ENCODE results near the gene BEAN1. TPM values are rescaled to one million over a fixed set of nuclear protein-coding genes. Genes with fewer than 3 reads are reported as not detected.
"Not testable (repeated sequence)": the region's sequence is repeated elsewhere in the genome, so short reads cannot be mapped to it uniquely, and the experiment has no call there.

The BEAN1 gene
- total and polyA plus RNA-seq, 8 donors, result 0.08 to 0.41 (median 0.14) TPM; not detected in 5

- DNase-seq, result no peak
- Histone ChIP-seq H3K4me3 (no peak overlapping the region), H3K9me3 (no peaks in the 10 kb centered on the region), H3K36me3 (no peaks in the 10 kb centered on the region), H3K27me3 (no peaks in the 10 kb centered on the region), H3K4me1 (no peaks in the 10 kb centered on the region), H3K27ac (no peak overlapping the region)
- no peak for TF ChIP-seq CTCF (IDR thresholded peaks at IDR 0.05)
- no peak for FAIRE-seq
- no peak for ATAC-seq
- 70 to 76% methylated on average over 3 of the region's 3 CpGs for WGBS, 2 donors
- intact Hi-C loops (cut with DNase I), result no loop called here
These were observed 24.5 kb downstream of the BEAN1 start for GRCh38 chr16:66451548-66451947.

GRCh38 chr16:66453230-66453629 is 26.1 kb downstream of the BEAN1 start:
- intact Hi-C loops (cut with DNase I); H3K36me3 ChIP-seq; H3K4me3 ChIP-seq; FAIRE-seq; DNase-seq; H3K27me3 ChIP-seq; H3K9me3 ChIP-seq; ATAC-seq; H3K4me1 ChIP-seq; H3K27ac ChIP-seq: not testable (repeated sequence)
- WGBS, 2 donors, result 85 to 97% methylated on average over 1 of the region's 1 CpG

- H3K27ac ChIP-seq, result no peak overlapping the region
- H3K27me3 ChIP-seq, result no peaks in the 10 kb centered on the region
- H3K4me3 ChIP-seq, result no peak overlapping the region
- no peak for DNase-seq
- no peaks in the 10 kb centered on the region for H3K4me1 ChIP-seq
- ATAC-seq, result no peak
- H3K36me3 ChIP-seq, result no peaks in the 10 kb centered on the region
- H3K9me3 ChIP-seq, result no peaks in the 10 kb centered on the region
- FAIRE-seq, result no peak
- no peak for TF ChIP-seq CTCF (IDR thresholded peaks at IDR 0.05)
- 36 to 52% methylated on average over 1 of the region's 1 CpG for WGBS, 2 donors
- intact Hi-C loops (cut with DNase I), result no loop called here
These were observed 27.7 kb downstream of the BEAN1 start for GRCh38 chr16:66454751-66455150.

GRCh38 chr16:66455970-66456369 is 28.9 kb downstream of the BEAN1 start:
- TF ChIP-seq CTCF (IDR thresholded peaks at IDR 0.05), result no peak
- Histone ChIP-seq H3K27me3 (peaks cover 0 to 5% (median 0%) of the 10 kb centered on the region in 4 donors), H3K36me3 (no peaks in the 10 kb centered on the region), H3K9me3 (no peaks in the 10 kb centered on the region), H3K27ac (no peak overlapping the region), H3K4me3 (no peak overlapping the region), H3K4me1 (no peaks in the 10 kb centered on the region)
- 67 to 72% methylated on average over 1 of the region's 1 CpG for WGBS, 2 donors
- FAIRE-seq (no peak), DNase-seq (no peak), ATAC-seq (no peak)
- intact Hi-C loops (cut with DNase I), result no loop called here

- Histone ChIP-seq H3K36me3 (no peaks in the 10 kb centered on the region), H3K4me1 (no peaks in the 10 kb centered on the region), H3K9me3 (no peaks in the 10 kb centered on the region), H3K27me3 (peaks cover 0 to 5% (median 0%) of the 10 kb centered on the region in 4 donors), H3K27ac (no peak overlapping the region), H3K4me3 (no peak overlapping the region)
- TF ChIP-seq CTCF (IDR thresholded peaks at IDR 0.05), result no peak
- no peak for DNase-seq
- intact Hi-C loops (cut with DNase I), result no loop called here
- FAIRE-seq, result no peak
- 38 to 41% methylated on average over 4 of the region's 4 CpGs for WGBS, 2 donors
- ATAC-seq, result no peak
These were observed 30.8 kb downstream of the BEAN1 start for GRCh38 chr16:66457888-66458287.

All from pancreas (tissue), 10 donors.